ENCODE results near the gene TSC2. TPM values are rescaled to one million over a fixed set of nuclear protein-coding genes. Genes with fewer than 3 reads are reported as not detected.

The TSC2 gene
- total RNA-seq, 8 experiments from 2014 or later: 28.1 to 102 (median 53.2) TPM

DNA sequence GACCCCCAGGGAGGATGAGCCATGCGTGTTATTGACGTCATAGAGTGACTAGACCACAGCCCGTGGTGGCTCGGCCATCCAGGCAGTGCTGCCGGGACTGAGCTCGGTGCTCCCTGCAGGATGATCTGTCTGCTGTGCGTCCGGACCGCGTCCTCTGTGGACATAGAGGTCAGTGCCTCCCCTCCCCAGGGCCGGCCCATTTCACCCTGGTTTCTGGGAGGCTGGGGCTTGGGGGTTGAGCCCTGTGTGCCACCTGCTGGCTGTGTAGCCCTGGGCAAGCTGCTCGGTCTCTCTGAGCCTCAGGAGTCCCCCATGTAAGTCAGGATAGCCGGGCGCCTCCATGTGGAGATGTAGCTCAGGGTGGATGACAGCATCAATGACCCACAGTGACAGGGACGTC is 8.3 kb downstream of the TSC2 start:
- ATAC-seq (replicated peaks in 6 of 8): peak in 3 of 8 experiments; percentile 21 to 32 (median 29)
- in situ Hi-C loops (cut with MboI; ENCODE audit: low pct_unique_long_range_greater_than_20kb in 2 of 9, low sequenced_read_pairs in 9 of 9, unreplicated experiment in 9 of 9): no loop called here
- Histone ChIP-seq H3K4me3 (no peak overlapping the region), H3K4me1 (replicated peaks in 1 of 2) (peaks cover 0 to 7% of the 10 kb centered on the region in 2 donors), H3K27ac (no peak overlapping the region)
- 93% methylated on average over 3 of the region's 15 CpGs; no CpG with 5 or more reads in 9 of the 10 experiments for WGBS, 10 experiments

GRCh38 chr16:2056681-2057407 is 9.1 kb downstream of the TSC2 start:
- Histone ChIP-seq H3K4me3 (no peak overlapping the region), H3K4me1 (replicated peaks in 1 of 2) (peaks cover 0 to 7% of the 10 kb centered on the region in 2 donors), H3K27ac (no peak overlapping the region)
- in situ Hi-C loops (cut with MboI; ENCODE audit: low pct_unique_long_range_greater_than_20kb in 2 of 9, low sequenced_read_pairs in 9 of 9, unreplicated experiment in 9 of 9): no loop called here
- WGBS, 10 experiments: 75 to 92% (median 85%) methylated on average over 4 to 6 of the region's 19 CpGs; no CpG with 5 or more reads in 6 of the 10 experiments
- peak in 7 of 8 experiments; percentile 19 to 55 (median 29) for ATAC-seq (replicated peaks in 6 of 8)

DNA sequence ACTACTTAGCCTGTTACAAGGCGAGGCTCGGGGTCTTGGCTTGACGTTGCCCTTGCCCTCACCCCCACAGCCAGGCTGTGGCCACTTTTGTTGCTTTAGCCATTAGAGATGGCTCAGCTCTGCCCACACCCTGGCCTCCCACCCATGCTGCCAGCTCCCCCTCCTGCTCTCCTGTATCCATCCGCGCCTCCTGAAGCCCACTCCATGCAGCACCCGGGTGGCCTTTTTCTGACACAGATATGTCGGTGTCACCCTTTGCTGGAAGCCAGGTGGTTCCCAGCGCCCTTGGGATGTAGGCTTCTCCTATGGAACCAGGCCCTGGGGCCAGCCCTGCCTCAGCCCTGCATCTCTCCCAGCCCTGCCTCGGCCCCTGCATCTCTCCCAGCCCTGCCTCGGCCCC is 9.7 kb downstream of the TSC2 start:
- H3K4me1 ChIP-seq (replicated peaks in 1 of 2): peaks cover 0 to 7% of the 10 kb centered on the region in 2 donors
- ATAC-seq (replicated peaks in 6 of 8): no peak
- H3K27ac ChIP-seq: no peak overlapping the region
- 94 to 100% methylated on average over 1 to 3 of the region's 10 CpGs; no CpG with 5 or more reads in 8 of the 10 experiments for WGBS, 10 experiments
- H3K4me3 ChIP-seq: no peak overlapping the region
- in situ Hi-C loops (cut with MboI; ENCODE audit: low pct_unique_long_range_greater_than_20kb in 2 of 9, low sequenced_read_pairs in 9 of 9, unreplicated experiment in 9 of 9): no loop called here

GRCh38 chr16:2058420-2058819 is 10.6 kb downstream of the TSC2 start:
- Histone ChIP-seq H3K4me1 (replicated peaks in 1 of 2) (peaks cover 0 to 7% of the 10 kb centered on the region in 2 donors), H3K27ac (no peak overlapping the region), H3K4me3 (no peak overlapping the region)
- peak in 3 of 8 experiments; percentile 21 to 35 (median 28) for ATAC-seq (replicated peaks in 6 of 8)
- 71 to 90% (median 85%) methylated on average over 1 to 8 of the region's 13 CpGs; no CpG with 5 or more reads in 6 of the 10 experiments for WGBS, 10 experiments
- in situ Hi-C loops (cut with MboI; ENCODE audit: low pct_unique_long_range_greater_than_20kb in 2 of 9, low sequenced_read_pairs in 9 of 9, unreplicated experiment in 9 of 9): no loop called here

- peak in 2 of 8 experiments; percentile 12 to 16 for ATAC-seq (replicated peaks in 6 of 8)
- Histone ChIP-seq H3K27ac (no peak overlapping the region), H3K4me3 (no peak overlapping the region), H3K4me1 (replicated peaks in 1 of 2) (peaks cover 0 to 7% of the 10 kb centered on the region in 2 donors)
- WGBS, 10 experiments: 90 to 100% methylated on average over 2 to 3 of the region's 10 CpGs; no CpG with 5 or more reads in 8 of the 10 experiments
- in situ Hi-C loops (cut with MboI; ENCODE audit: low pct_unique_long_range_greater_than_20kb in 2 of 9, low sequenced_read_pairs in 9 of 9, unreplicated experiment in 9 of 9): no loop called here
These were observed 11.1 kb downstream of the TSC2 start for GRCh38 chr16:2058872-2059271.

DNA sequence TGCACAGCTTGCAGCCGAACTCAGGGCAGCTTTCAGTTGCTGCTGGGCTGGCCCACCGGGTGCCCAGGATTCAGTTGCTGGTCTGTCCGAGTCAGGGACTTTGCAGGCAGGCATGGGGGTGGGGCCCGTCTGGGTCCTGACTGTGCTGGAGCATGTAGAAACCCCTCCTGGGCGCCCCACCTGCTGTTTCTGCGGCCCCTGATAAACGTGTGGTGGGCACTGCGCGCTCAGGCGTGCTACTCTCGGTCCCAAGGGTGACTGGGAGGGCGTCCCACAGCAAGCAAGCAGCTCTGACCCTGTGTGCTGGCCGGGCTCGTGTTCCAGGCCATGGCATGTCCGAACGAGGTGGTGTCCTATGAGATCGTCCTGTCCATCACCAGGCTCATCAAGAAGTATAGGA is 12.6 kb downstream of the TSC2 start:
- H3K27ac ChIP-seq: no peak overlapping the region

GRCh38 chr16:2061023-2061422 is 13.2 kb downstream of the TSC2 start:
- ATAC-seq (replicated peaks in 6 of 8): peak in 1 of 8 experiments; percentile 42
- Histone ChIP-seq H3K4me3 (no peak overlapping the region), H3K27ac (no peak overlapping the region), H3K4me1 (replicated peaks in 1 of 2) (peaks cover 0 to 7% of the 10 kb centered on the region in 2 donors)
- WGBS, 10 experiments: 81 to 100% (median 94%) methylated on average over 1 to 9 of the region's 18 CpGs; no CpG with 5 or more reads in 6 of the 10 experiments
- in situ Hi-C loops (cut with MboI; ENCODE audit: low pct_unique_long_range_greater_than_20kb in 2 of 9, low sequenced_read_pairs in 9 of 9, unreplicated experiment in 9 of 9): no loop called here

More for the DNA sequence above, 12.6 kb downstream of the TSC2 start:
- ATAC-seq (replicated peaks in 6 of 8): no peak
- Histone ChIP-seq H3K4me3 (no peak overlapping the region), H3K4me1 (replicated peaks in 1 of 2) (peaks cover 0 to 7% of the 10 kb centered on the region in 2 donors)
- in situ Hi-C loops (cut with MboI; ENCODE audit: low pct_unique_long_range_greater_than_20kb in 2 of 9, low sequenced_read_pairs in 9 of 9, unreplicated experiment in 9 of 9): no loop called here
- WGBS, 10 experiments: 83 to 100% (median 93%) methylated on average over 2 to 3 of the region's 17 CpGs; no CpG with 5 or more reads in 7 of the 10 experiments

DNA sequence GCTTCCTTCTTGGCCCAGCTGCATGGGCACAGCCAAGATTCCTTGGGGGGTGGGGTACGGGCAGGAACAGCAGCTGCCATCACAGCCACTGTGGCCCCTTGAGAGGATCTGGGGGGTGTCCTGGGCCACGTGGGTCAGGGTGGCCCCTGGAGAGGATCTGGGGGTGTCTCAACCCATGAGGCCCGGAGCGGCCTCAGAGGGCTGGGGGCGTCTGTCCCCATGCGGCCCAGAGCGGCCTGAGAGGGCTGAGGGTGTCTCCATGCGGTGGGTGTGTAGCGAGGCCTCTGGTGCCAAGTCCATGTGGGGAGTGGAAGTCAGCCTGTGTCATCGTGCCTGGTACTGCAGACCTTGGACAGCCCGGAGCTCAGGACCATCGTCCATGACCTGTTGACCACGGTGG is 13.7 kb downstream of the TSC2 start:
- peaks cover 0 to 7% of the 10 kb centered on the region in 2 donors for H3K4me1 ChIP-seq (replicated peaks in 1 of 2)
- ATAC-seq (replicated peaks in 6 of 8): peak in 2 of 8 experiments; percentile 7 to 12
- in situ Hi-C loops (cut with MboI; ENCODE audit: low pct_unique_long_range_greater_than_20kb in 2 of 9, low sequenced_read_pairs in 9 of 9, unreplicated experiment in 9 of 9): no loop called here
- 60 to 100% (median 100%) methylated on average over 2 to 3 of the region's 13 CpGs; no CpG with 5 or more reads in 7 of the 10 experiments for WGBS, 10 experiments
- no peak overlapping the region for H3K27ac ChIP-seq
- H3K4me3 ChIP-seq: no peak overlapping the region

- H3K4me1 ChIP-seq (replicated peaks in 1 of 2): peaks cover 0 to 7% of the 10 kb centered on the region in 2 donors
- no peak overlapping the region for H3K27ac ChIP-seq
- H3K4me3 ChIP-seq: no peak overlapping the region
- WGBS, 10 experiments: 90 to 100% (median 100%) methylated on average over 1 to 4 of the region's 28 CpGs; no CpG with 5 or more reads in 6 of the 10 experiments
- no peak for ATAC-seq (replicated peaks in 6 of 8)
- in situ Hi-C loops (cut with MboI; ENCODE audit: low pct_unique_long_range_greater_than_20kb in 2 of 9, low sequenced_read_pairs in 9 of 9, unreplicated experiment in 9 of 9): no loop called here
These were observed 15.0 kb downstream of the TSC2 start for GRCh38 chr16:2062801-2063200.

- H3K4me3 ChIP-seq: no peak overlapping the region
- H3K4me1 ChIP-seq (replicated peaks in 1 of 2): no peaks in the 10 kb centered on the region
- in situ Hi-C loops (cut with MboI; ENCODE audit: low pct_unique_long_range_greater_than_20kb in 2 of 9, low sequenced_read_pairs in 9 of 9, unreplicated experiment in 9 of 9): no loop called here
- WGBS, 10 experiments: 80 to 100% (median 88%) methylated on average over 1 to 14 of the region's 25 CpGs; no CpG with 5 or more reads in 5 of the 10 experiments
- no peak for ATAC-seq (replicated peaks in 6 of 8)
- H3K27ac ChIP-seq: no peak overlapping the region
These were observed 16.1 kb downstream of the TSC2 start for GRCh38 chr16:2063861-2064260.

GRCh38 chr16:2064368-2064945 is 16.7 kb downstream of the TSC2 start:
- WGBS, 10 experiments: 33 to 100% (median 95%) methylated on average over 1 to 8 of the region's 16 CpGs; no CpG with 5 or more reads in 4 of the 10 experiments
- no peak overlapping the region for H3K4me3 ChIP-seq
- H3K4me1 ChIP-seq (replicated peaks in 1 of 2): no peaks in the 10 kb centered on the region
- no peak for ATAC-seq (replicated peaks in 6 of 8)
- in situ Hi-C loops (cut with MboI; ENCODE audit: low pct_unique_long_range_greater_than_20kb in 2 of 9, low sequenced_read_pairs in 9 of 9, unreplicated experiment in 9 of 9): no loop called here
- no peak overlapping the region for H3K27ac ChIP-seq

DNA sequence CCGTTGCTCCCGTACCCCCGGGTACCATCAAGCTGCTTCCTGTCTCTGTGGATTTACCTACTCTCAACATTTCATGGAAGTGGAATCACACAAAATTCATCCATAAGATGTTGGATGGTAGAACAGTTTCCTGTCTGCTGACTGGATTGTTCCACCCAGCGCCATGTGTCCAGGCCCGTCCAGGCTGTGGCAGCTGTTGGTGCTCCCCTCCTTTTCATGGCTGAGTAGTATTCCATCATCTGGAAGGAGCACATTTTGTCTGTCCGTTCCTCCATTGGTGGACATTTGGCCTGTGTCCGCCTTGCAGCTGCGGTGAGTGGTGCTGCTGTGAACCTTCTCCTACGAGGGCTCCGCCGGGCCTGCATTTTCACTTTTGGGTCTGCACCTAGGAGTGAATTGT is 18.4 kb downstream of the TSC2 start:
- no peaks in the 10 kb centered on the region for H3K4me1 ChIP-seq (replicated peaks in 1 of 2)
- no peak overlapping the region for H3K4me3 ChIP-seq
- 80 to 100% (median 100%) methylated on average over 1 to 6 of the region's 11 CpGs; no CpG with 5 or more reads in 3 of the 10 experiments for WGBS, 10 experiments
- no peak for ATAC-seq (replicated peaks in 6 of 8)
- in situ Hi-C loops (cut with MboI; ENCODE audit: low pct_unique_long_range_greater_than_20kb in 2 of 9, low sequenced_read_pairs in 9 of 9, unreplicated experiment in 9 of 9): no loop called here
- no peak overlapping the region for H3K27ac ChIP-seq

All from motor neuron (in vitro differentiated cells).